ENCODE measurements around the gene AIFM2.
"Not testable (repeated sequence)": the region's sequence is repeated elsewhere in the genome, so short reads cannot be mapped to it uniquely, and the experiment has no call there.

Gene AIFM2

GRCh38 chr10:70132098-70133029, at the start of gene AIFM2:
Gene AIFM2 (minus strand): TSS chr10:70132825. CDS start chr10:70124084, 8,741 bp downstream.
- DNase-seq (ENCODE audit: low read depth in 2 of 2, low spot score in 1 of 2) = no peak

GRCh38 chr10:70179209-70179608, 46.6 kb upstream of the AIFM2 start:
- DNase-seq (ENCODE audit: low read depth in 2 of 2, low spot score in 1 of 2) = not testable (repeated sequence)

GRCh38 chr10:70178139-70178725, 45.6 kb upstream of the AIFM2 start:
- DNase-seq (ENCODE audit: low read depth in 2 of 2, low spot score in 1 of 2) = no peak

GRCh38 chr10:70176441-70176840, 43.8 kb upstream of the AIFM2 start:
- no peak for DNase-seq (ENCODE audit: low read depth in 2 of 2, low spot score in 1 of 2)

GRCh38 chr10:70175516-70175915, 42.9 kb upstream of the AIFM2 start:
- no peak for DNase-seq (ENCODE audit: low read depth in 2 of 2, low spot score in 1 of 2)

GRCh38 chr10:70174058-70174741, 41.6 kb upstream of the AIFM2 start:
- no peak for DNase-seq (ENCODE audit: low read depth in 2 of 2, low spot score in 1 of 2)

- no peak for DNase-seq (ENCODE audit: low read depth in 2 of 2, low spot score in 1 of 2)
Observed at GRCh38 chr10:70169649-70170364, 37.2 kb upstream of the AIFM2 start.

- DNase-seq (ENCODE audit: low read depth in 2 of 2, low spot score in 1 of 2) = no peak
Observed at GRCh38 chr10:70169011-70169410, 36.4 kb upstream of the AIFM2 start.

- no peak for DNase-seq (ENCODE audit: low read depth in 2 of 2, low spot score in 1 of 2)
Observed at GRCh38 chr10:70167246-70167645, 34.6 kb upstream of the AIFM2 start.

- DNase-seq (ENCODE audit: low read depth in 2 of 2, low spot score in 1 of 2) = no peak
Observed at GRCh38 chr10:70166394-70166793, 33.8 kb upstream of the AIFM2 start.

GRCh38 chr10:70164163-70164562, 31.5 kb upstream of the AIFM2 start:
- DNase-seq (ENCODE audit: low read depth in 2 of 2, low spot score in 1 of 2) = no peak

- no peak for DNase-seq (ENCODE audit: low read depth in 2 of 2, low spot score in 1 of 2)
Observed at GRCh38 chr10:70163448-70163847, 30.8 kb upstream of the AIFM2 start.

- DNase-seq (ENCODE audit: low read depth in 2 of 2, low spot score in 1 of 2) = peak in 1 of 2 donors; percentile 24
Observed at GRCh38 chr10:70162892-70163201, 30.2 kb upstream of the AIFM2 start.

- DNase-seq (ENCODE audit: low read depth in 2 of 2, low spot score in 1 of 2) = no peak
Observed at GRCh38 chr10:70162151-70162891, 29.7 kb upstream of the AIFM2 start.

- DNase-seq (ENCODE audit: low read depth in 2 of 2, low spot score in 1 of 2) = no peak
Observed at GRCh38 chr10:70160798-70161197, 28.2 kb upstream of the AIFM2 start.

GRCh38 chr10:70159366-70159765, 26.7 kb upstream of the AIFM2 start:
- DNase-seq (ENCODE audit: low read depth in 2 of 2, low spot score in 1 of 2) = not testable (repeated sequence)

GRCh38 chr10:70158113-70158512, 25.5 kb upstream of the AIFM2 start:
- DNase-seq (ENCODE audit: low read depth in 2 of 2, low spot score in 1 of 2) = no peak

- DNase-seq (ENCODE audit: low read depth in 2 of 2, low spot score in 1 of 2) = no peak
Observed at GRCh38 chr10:70155255-70155838, 22.7 kb upstream of the AIFM2 start.

GRCh38 chr10:70148516-70148915, 15.9 kb upstream of the AIFM2 start:
- no peak for DNase-seq (ENCODE audit: low read depth in 2 of 2, low spot score in 1 of 2)

- DNase-seq (ENCODE audit: low read depth in 2 of 2, low spot score in 1 of 2) = no peak
Observed at GRCh38 chr10:70147259-70147625, 14.6 kb upstream of the AIFM2 start.
